ENCODE results near the gene RUNX3. TPM values are rescaled to one million over a fixed set of nuclear protein-coding genes. Genes with fewer than 3 reads are reported as not detected.

RUNX3 gene
- total and polyA plus RNA-seq, 2 donors (not counting 3 experiments of a cell fraction or from before 2014, with no cell fraction given), result not detected

- CTCF ChIA-PET, result interaction anchor here (0.9 to 1.3 kb wide), 3 partner anchors 15 to 64 kb away, joined by 3 to 4 read pairs (median 3); no protein-coding TSS in a partner anchor
- dilution Hi-C loops (cut with MboI; ENCODE audit: extremely low pct_ligation_motif_present, low sequenced_read_pairs), result no loop called here
Measured at GRCh38 chr1:24927473-24927872, 2.6 kb downstream of the RUNX3 start.

GRCh38 chr1:24926563-24927249, 3.4 kb downstream of the RUNX3 start:
- TF ChIP-seq GATA2 (IDR thresholded peaks at IDR 0.05; ENCODE audit: insufficient read depth, insufficient read length, low read depth, low read length) (no peak), EZH2 (IDR thresholded peaks at IDR 0.05; ENCODE audit: borderline replicate concordance, low read depth, low read length, severe bottlenecking) (peak; percentile 69)
- POLR2A ChIA-PET, result interaction anchor here (0.7 kb wide), 2 partner anchors 12 to 614 kb away, joined by 3 to 7 read pairs; no protein-coding TSS in a partner anchor
- no peak for DNase-seq (ENCODE audit: low read depth, low spot score)
- Histone ChIP-seq H4K20me1 (replicated peaks; ENCODE audit: control insufficient read depth, extremely low read depth, insufficient read depth, low read length) (no peaks in the 10 kb centered on the region), H3K79me2 (ENCODE audit: control insufficient read depth, insufficient read depth, low read length) (no peaks in the 10 kb centered on the region), H3K9me3 (replicated peaks; ENCODE audit: control insufficient read depth, insufficient read depth, low read length) (no peaks in the 10 kb centered on the region), H3K4me1 (ENCODE audit: control insufficient read depth, extremely low read depth, insufficient read depth, low read length) (no peaks in the 10 kb centered on the region), H3K9ac (replicated peaks; ENCODE audit: extremely low read depth, insufficient read depth, low read length) (no peak overlapping the region), H3K27ac (ENCODE audit: insufficient read depth, low read depth, low read length) (no peak overlapping the region), H3K4me3 (replicated peaks in 1 of 3; ENCODE audit: insufficient read depth in 1 of 3, low read depth in 1 of 3, low read length in 3 of 3) (no peak overlapping the region), H3K4me2 (ENCODE audit: insufficient read depth, low read length) (no peak overlapping the region), H2AFZ (ENCODE audit: low read depth, low read length) (no peak overlapping the region), H3K36me3 (ENCODE audit: control insufficient read depth in 2 of 2, extremely low read depth in 1 of 2, insufficient read depth in 2 of 2, low read length in 2 of 2) (no peaks in the 10 kb centered on the region), H3K9me1 (replicated peaks; ENCODE audit: control insufficient read depth, extremely low read depth, insufficient read depth, low read length) (no peaks in the 10 kb centered on the region), H3K27me3 (ENCODE audit: control insufficient read depth in 2 of 2, insufficient read depth in 2 of 2, low read length in 2 of 2) (peaks cover 65 to 69% of the 10 kb centered on the region in 2 experiments)
- FAIRE-seq, result no peak
- BruUV-seq (replicated peaks), result no TSS peak
- intact Hi-C loops (cut with micrococcal nuclease), result no loop called here
- dilution Hi-C loops (cut with MboI; ENCODE audit: extremely low pct_ligation_motif_present, low sequenced_read_pairs), result no loop called here
- CTCF ChIA-PET, result interaction anchor here (0.6 to 1.3 kb wide), 4 partner anchors 14 to 76 kb away, joined by 3 to 4 read pairs (median 3); no protein-coding TSS in a partner anchor

More at GRCh38 chr1:24927473-24927872, 2.6 kb downstream of the RUNX3 start:
- no peak for TF ChIP-seq POLR2AphosphoS5 (IDR thresholded peaks at IDR 0.05; ENCODE audit: insufficient read depth, low read depth, low read length)
- TF ChIP-seq EZH2 (IDR thresholded peaks at IDR 0.05; ENCODE audit: borderline replicate concordance, low read depth, low read length, severe bottlenecking), result peak; percentile 8
- no peak overlapping the region for H3K4me2 ChIP-seq (ENCODE audit: insufficient read depth, low read length)
- H3K27ac ChIP-seq (ENCODE audit: insufficient read depth, low read depth, low read length), result no peak overlapping the region
- no peak overlapping the region for H3K9ac ChIP-seq (replicated peaks; ENCODE audit: extremely low read depth, insufficient read depth, low read length)
- no peaks in the 10 kb centered on the region for H3K9me1 ChIP-seq (replicated peaks; ENCODE audit: control insufficient read depth, extremely low read depth, insufficient read depth, low read length)
- POLR2A ChIA-PET, result interaction anchor here (0.7 kb wide), 1 partner anchor 13 kb away, joined by 3 read pairs; no protein-coding TSS in a partner anchor
- FAIRE-seq (no peak), DNase-seq (ENCODE audit: low read depth, low spot score) (no peak)
- no TSS peak for BruUV-seq (replicated peaks)
- H3K4me1 ChIP-seq (ENCODE audit: control insufficient read depth, extremely low read depth, insufficient read depth, low read length), result no peaks in the 10 kb centered on the region
- intact Hi-C loops (cut with micrococcal nuclease), result no loop called here
- H3K4me3 ChIP-seq (replicated peaks in 1 of 3; ENCODE audit: insufficient read depth in 1 of 3, low read depth in 1 of 3, low read length in 3 of 3), result no peak overlapping the region
- H4K20me1 ChIP-seq (replicated peaks; ENCODE audit: control insufficient read depth, extremely low read depth, insufficient read depth, low read length), result no peaks in the 10 kb centered on the region
- H3K36me3 ChIP-seq (ENCODE audit: control insufficient read depth in 2 of 2, extremely low read depth in 1 of 2, insufficient read depth in 2 of 2, low read length in 2 of 2), result no peaks in the 10 kb centered on the region
- no peaks in the 10 kb centered on the region for H3K79me2 ChIP-seq (ENCODE audit: control insufficient read depth, insufficient read depth, low read length)
- no peaks in the 10 kb centered on the region for H3K9me3 ChIP-seq (replicated peaks; ENCODE audit: control insufficient read depth, insufficient read depth, low read length)
- H3K27me3 ChIP-seq (ENCODE audit: control insufficient read depth in 2 of 2, insufficient read depth in 2 of 2, low read length in 2 of 2), result peaks cover 71 to 75% of the 10 kb centered on the region in 2 experiments
- no peak overlapping the region for H2AFZ ChIP-seq (ENCODE audit: low read depth, low read length)
